ENCODE measurements around the gene RGL1.

Gene RGL1

DNA sequence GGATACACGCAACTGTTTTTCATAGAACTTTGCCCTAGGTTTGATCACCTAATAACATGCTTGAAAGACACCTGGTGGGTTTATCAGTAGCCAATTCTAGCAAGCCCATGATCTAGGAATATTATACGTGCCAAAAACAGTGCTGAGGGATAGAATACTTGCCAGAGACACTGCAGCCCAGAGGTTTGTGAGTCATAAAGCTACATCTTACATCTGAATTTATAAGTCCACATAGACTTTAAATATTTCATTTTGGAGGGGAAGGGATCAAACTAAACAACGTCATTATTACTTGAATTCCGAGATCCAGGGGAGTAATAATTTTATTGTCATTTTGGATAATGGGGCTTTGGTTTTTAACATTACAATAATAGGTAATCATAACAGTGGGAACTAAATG is 31.7 kb downstream of the RGL1 start:
- H3K36me3 ChIP-seq (replicated peaks), result no peaks in the 10 kb centered on the region
- no peak overlapping the region for H3K4me3 ChIP-seq (ENCODE audit: low read depth, low read length)
- H3K27ac ChIP-seq, result no peak overlapping the region
- no peak for DNase-seq
- H3K27me3 ChIP-seq (replicated peaks), result no peaks in the 10 kb centered on the region
- TF ChIP-seq, protein P1, sequence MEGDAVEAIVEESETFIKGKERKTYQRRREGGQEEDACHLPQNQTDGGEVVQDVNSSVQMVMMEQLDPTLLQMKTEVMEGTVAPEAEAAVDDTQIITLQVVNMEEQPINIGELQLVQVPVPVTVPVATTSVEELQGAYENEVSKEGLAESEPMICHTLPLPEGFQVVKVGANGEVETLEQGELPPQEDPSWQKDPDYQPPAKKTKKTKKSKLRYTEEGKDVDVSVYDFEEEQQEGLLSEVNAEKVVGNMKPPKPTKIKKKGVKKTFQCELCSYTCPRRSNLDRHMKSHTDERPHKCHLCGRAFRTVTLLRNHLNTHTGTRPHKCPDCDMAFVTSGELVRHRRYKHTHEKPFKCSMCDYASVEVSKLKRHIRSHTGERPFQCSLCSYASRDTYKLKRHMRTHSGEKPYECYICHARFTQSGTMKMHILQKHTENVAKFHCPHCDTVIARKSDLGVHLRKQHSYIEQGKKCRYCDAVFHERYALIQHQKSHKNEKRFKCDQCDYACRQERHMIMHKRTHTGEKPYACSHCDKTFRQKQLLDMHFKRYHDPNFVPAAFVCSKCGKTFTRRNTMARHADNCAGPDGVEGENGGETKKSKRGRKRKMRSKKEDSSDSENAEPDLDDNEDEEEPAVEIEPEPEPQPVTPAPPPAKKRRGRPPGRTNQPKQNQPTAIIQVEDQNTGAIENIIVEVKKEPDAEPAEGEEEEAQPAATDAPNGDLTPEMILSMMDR (IDR thresholded peaks at IDR 0.05; ENCODE audit: low read depth, low read length, missing control alignments), result no peak
- in situ Hi-C loops (cut with HindIII; ENCODE audit: low pct_ligation_motif_present, low sequenced_read_pairs), result no loop called here

DNA sequence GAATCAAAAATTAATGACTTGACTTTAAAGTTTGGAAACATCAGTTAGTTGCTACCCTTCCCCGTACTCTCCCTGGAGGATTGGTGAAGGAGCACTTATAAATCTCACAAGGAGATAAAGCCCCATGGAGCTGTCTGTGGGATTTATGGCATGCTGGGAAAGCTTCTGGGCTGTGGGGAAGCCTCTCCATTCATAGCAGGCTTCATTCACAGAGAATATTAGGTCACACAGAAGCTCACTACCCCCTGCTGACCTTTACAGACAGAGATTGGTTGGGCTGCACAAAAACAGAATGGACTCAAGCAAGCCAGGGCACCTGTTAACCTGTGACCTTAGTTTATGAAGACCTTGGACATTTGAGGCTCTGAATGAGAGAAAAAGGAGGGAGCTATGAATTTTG is 32.1 kb downstream of the RGL1 start:
- H3K4me3 ChIP-seq (ENCODE audit: low read depth, low read length), result no peak overlapping the region
- in situ Hi-C loops (cut with HindIII; ENCODE audit: low pct_ligation_motif_present, low sequenced_read_pairs), result no loop called here
- TF ChIP-seq, protein P1 (IDR thresholded peaks at IDR 0.05; ENCODE audit: low read depth, low read length, missing control alignments), result no peak

DNA sequence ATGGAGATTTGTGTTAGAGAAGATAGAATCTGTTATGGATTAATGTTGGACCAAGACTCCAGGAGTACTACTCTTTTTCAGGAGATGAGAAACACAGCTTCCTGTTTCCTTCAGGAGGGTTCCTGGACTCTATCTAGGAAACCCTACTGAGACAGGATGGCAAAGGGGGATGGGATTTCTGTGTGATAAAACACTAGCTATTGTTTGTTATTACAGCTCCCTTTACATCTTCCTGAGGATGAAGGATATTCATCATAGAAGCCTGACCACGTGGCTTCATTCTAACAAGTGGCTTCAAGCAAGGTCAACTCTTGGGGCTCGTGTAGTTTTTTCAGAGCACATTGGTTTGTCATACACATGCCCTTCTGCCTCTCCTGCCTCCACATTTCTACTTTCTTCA is 33.3 kb downstream of the RGL1 start:
- no peak for DNase-seq
- in situ Hi-C loops (cut with HindIII; ENCODE audit: low pct_ligation_motif_present, low sequenced_read_pairs), result no loop called here
- H3K27me3 ChIP-seq (replicated peaks), result no peaks in the 10 kb centered on the region
- H3K4me3 ChIP-seq (ENCODE audit: low read depth, low read length), result no peak overlapping the region
- no peak overlapping the region for H3K27ac ChIP-seq
- TF ChIP-seq, protein P1 (IDR thresholded peaks at IDR 0.05; ENCODE audit: low read depth, low read length, missing control alignments), result no peak
- H3K36me3 ChIP-seq (replicated peaks), result no peaks in the 10 kb centered on the region

More for the DNA sequence above, 32.1 kb downstream of the RGL1 start:
- no peak for DNase-seq
- H3K36me3 ChIP-seq (replicated peaks), result no peaks in the 10 kb centered on the region
- H3K27me3 ChIP-seq (replicated peaks), result no peaks in the 10 kb centered on the region
- H3K27ac ChIP-seq, result no peak overlapping the region

DNA sequence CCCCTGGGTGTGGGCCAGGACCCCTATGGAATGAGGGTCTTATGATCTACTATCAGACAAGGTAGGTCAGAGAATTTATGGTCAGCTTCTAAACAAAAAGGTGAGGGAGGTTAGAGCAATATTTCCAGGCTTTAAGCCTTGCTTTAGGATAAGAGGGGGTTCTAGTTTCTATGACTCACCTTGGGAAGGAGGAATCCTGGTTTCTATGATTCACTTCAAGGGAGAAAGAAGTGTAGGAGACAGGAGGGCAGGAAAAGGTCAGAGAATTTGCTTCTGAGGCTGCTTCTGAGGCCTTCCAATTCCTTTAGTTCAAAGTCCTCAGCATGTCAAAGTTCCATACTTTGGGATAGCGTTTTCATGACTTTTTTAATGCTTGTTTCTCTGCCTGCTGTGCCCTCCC is 35.2 kb downstream of the RGL1 start:
- Histone ChIP-seq H3K36me3 (replicated peaks) (no peaks in the 10 kb centered on the region), H3K27me3 (replicated peaks) (no peaks in the 10 kb centered on the region), H3K27ac (peak overlapping the region; percentile 40), H3K4me3 (ENCODE audit: low read depth, low read length) (no peak overlapping the region)
- in situ Hi-C loops (cut with HindIII; ENCODE audit: low pct_ligation_motif_present, low sequenced_read_pairs), result no loop called here
- DNase-seq, result peak; percentile 42
- TF ChIP-seq, protein P1 (IDR thresholded peaks at IDR 0.05; ENCODE audit: low read depth, low read length, missing control alignments), result no peak

DNA sequence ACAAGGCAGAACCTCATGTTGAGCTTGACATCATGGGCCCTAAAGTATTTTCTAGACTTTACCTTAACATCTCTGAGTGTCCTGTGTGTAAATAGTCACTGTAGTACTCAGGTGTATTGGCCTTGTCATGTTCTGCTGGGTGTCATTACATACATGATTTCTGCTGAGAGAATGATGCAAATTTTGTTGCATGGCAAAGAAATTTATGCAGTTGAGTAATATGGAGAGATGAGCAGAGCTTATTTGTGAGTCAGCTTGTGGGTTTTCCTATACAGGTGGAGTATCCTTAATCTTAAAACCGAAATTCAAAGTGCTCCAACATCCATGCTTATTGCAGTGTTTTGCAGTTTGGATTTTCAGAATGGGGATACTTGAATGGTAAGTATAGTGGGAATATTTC is 36.6 kb downstream of the RGL1 start:
- Histone ChIP-seq H3K36me3 (replicated peaks) (no peaks in the 10 kb centered on the region), H3K27me3 (replicated peaks) (no peaks in the 10 kb centered on the region), H3K27ac (peak overlapping the region; percentile 93), H3K4me3 (ENCODE audit: low read depth, low read length) (no peak overlapping the region)
- TF ChIP-seq, protein P1 (IDR thresholded peaks at IDR 0.05; ENCODE audit: low read depth, low read length, missing control alignments), result no peak
- in situ Hi-C loops (cut with HindIII; ENCODE audit: low pct_ligation_motif_present, low sequenced_read_pairs), result no loop called here
- no peak for DNase-seq
